Heart right ventricle (tissue), 16 donors: ENCODE data around the gene CDKAL1. TPM values are rescaled to one million over a fixed set of nuclear protein-coding genes. Genes with fewer than 3 reads are reported as not detected.

Experiments used
- ATAC-seq, 8 donors: fragments of 200-7000 bp; cut with Tn5 transposase; one replicate each; pipeline ENCODE4 v1.9.1; 2020; ENCODE audit warnings: mild to moderate bottlenecking in 8 of 8, moderate library complexity in 8 of 8, moderate number of reproducible peaks in 1 of 8
- DNase-seq, 2 donors: peaks; one replicate each; pipeline ENCODE4 v3.0.0-alpha.2; 2020
- H3K27ac ChIP-seq, 10 donors: fragments of 200-600 bp; sonication (generic) in 2 of 10; one replicate each; pipeline versions ENCODE4 v1.5.0 to v1.8.0; 2020 to 2022; ENCODE audit warnings: mild to moderate bottlenecking in 3 of 10
- H3K27me3 ChIP-seq, 7 donors: fragments of 200-600 bp; one replicate each; pipeline ENCODE4 v1.8.0; 2021 to 2022; ENCODE audit warnings: mild to moderate bottlenecking in 2 of 7
- H3K36me3 ChIP-seq, 9 donors: fragments of 200-600 bp; sonication (generic) in 1 of 9; one replicate each; pipeline versions ENCODE4 v1.5.0 to v1.8.0; 2020 to 2022; ENCODE audit warnings: mild to moderate bottlenecking in 2 of 9
- H3K4me1 ChIP-seq, 9 donors: fragments of 200-600 bp; sonication (generic) in 1 of 9; one replicate each; pipeline versions ENCODE4 v1.5.0 to v1.8.0; 2020 to 2022; ENCODE audit warnings: mild to moderate bottlenecking in 4 of 9
- H3K4me3 ChIP-seq, 10 donors: fragments of 200-600 bp; sonication (generic) in 2 of 10; one replicate each; pipeline versions ENCODE4 v1.5.0 to v1.8.0; 2020 to 2022; ENCODE audit warnings: mild to moderate bottlenecking in 7 of 10, moderate library complexity in 2 of 10
- H3K9me3 ChIP-seq, 11 donors: fragments of 200-600 bp in 10 of 11; sonication (generic) in 2 of 11; one replicate each; pipeline versions ENCODE4 v1.5.0 to v1.8.0; 2013 to 2022; ENCODE audit warnings: mild to moderate bottlenecking in 2 of 11, control low read depth in 1 of 11, moderate library complexity in 1 of 11
- WGBS, 2 donors: extraction: QIAGEN DNeasy Blood & Tissue Kit; methylation state at CpG; one replicate each; pipeline ENCODE4 v1.1.7; 2013; ENCODE audit warnings: inconsistent platforms in 1 of 2; 5-methylcytosine and 5-hydroxymethylcytosine counted together
- intact Hi-C, 10 donors: fragments of 100-400 bp; cut with DNase I; formaldehyde crosslinking; loops; one replicate each; pipeline versions ENCODE4 v1.11.1 to v1.14.2; 2022
- polyA plus RNA-seq, 2 donors: library from polyadenylated mRNA; stranded (reverse); fragments of 200-250 nt; gene quantifications; one replicate each; pipeline ENCODE4 v1.2.3, GENCODE V29; 2013
- total RNA-seq, 10 donors: library from RNA; stranded (reverse); fragmentation: NEBNext Ultra II Directional in 3 of 10; extraction: Animal tissue kit (Norgen Biotek cat#: 25700) in 3 of 10; gene quantifications; one replicate each; pipeline versions ENCODE4 v1.2.1 to v1.2.4, GENCODE V29; 2021 to 2023
- TF ChIP-seq, protein P1 (sequence below), 9 donors: fragments of 200-600 bp; sonication (generic) in 2 of 9; IDR thresholded peaks; one replicate each; pipeline versions ENCODE4 v1.5.0 to v1.8.0; 2021 to 2022; ENCODE audit warnings: antibody characterized with exemption in 9 of 9, mild to moderate bottlenecking in 5 of 9, moderate library complexity in 1 of 9
- donor health status: Arrhythmogenic right ventricular cardiomyopathy.
- donor health status: ischemic (EF 13 %, LVEDD 7.1; RV severe dilation, severe dysfunction).
- donor health status: healthy with polysubstance abuse.
- donor health status: DM: no; HTN: yes; CAD: no.
- donor health status: DM: no; HTN: no; CAD: no.
- donor health status: ischemic (EF 25% LVEDD 6.9; RV normal size, moderate dysfunction).
- donor health status: ischemic (EF 25% LVEDD 5.7; RV mildly dilated, moderate dysfunction).
- donor health status: healthy.
- donor health status: DM: yes; HTN: yes; CAD: no.
- donor health status: Ischemic cardiomyopathy.
- donor health status: ischemic (EF 35%, LVEDD 5.7; RV mildly dilated, moderate dysfunction).
- donor health status: nonischemic (EF 11% LVEDD 7.7; RV severe dilation, severe dysfunction).
- donor health status: DM: yes; HTN: yes; CAD: no.
- donor health status: PGD.
- donor health status: ischemic (EF 29% LVEDD 5.4; RV normal size, mild dysfunction).
- donor health status: nonischemic (EF 23%, LVEDD 6.1; RV moderate dilation, normal function).

Gene CDKAL1
- total and polyA plus RNA-seq, 12 donors: 3.2 to 14.0 (median 10.6) TPM

GRCh38 chr6:20800653-20801052, 266.4 kb downstream of the CDKAL1 start:
- H3K27me3 ChIP-seq: no peaks in the 10 kb centered on the region
- no peak overlapping the region for H3K4me3 ChIP-seq
- ATAC-seq (no peak), DNase-seq (no peak)
- intact Hi-C loops: no loop called here
- TF ChIP-seq, protein P1, sequence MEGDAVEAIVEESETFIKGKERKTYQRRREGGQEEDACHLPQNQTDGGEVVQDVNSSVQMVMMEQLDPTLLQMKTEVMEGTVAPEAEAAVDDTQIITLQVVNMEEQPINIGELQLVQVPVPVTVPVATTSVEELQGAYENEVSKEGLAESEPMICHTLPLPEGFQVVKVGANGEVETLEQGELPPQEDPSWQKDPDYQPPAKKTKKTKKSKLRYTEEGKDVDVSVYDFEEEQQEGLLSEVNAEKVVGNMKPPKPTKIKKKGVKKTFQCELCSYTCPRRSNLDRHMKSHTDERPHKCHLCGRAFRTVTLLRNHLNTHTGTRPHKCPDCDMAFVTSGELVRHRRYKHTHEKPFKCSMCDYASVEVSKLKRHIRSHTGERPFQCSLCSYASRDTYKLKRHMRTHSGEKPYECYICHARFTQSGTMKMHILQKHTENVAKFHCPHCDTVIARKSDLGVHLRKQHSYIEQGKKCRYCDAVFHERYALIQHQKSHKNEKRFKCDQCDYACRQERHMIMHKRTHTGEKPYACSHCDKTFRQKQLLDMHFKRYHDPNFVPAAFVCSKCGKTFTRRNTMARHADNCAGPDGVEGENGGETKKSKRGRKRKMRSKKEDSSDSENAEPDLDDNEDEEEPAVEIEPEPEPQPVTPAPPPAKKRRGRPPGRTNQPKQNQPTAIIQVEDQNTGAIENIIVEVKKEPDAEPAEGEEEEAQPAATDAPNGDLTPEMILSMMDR (IDR thresholded peaks at IDR 0.05): no peak
- peaks cover 0 to 12% (median 0%) of the 10 kb centered on the region in 9 donors for H3K4me1 ChIP-seq
- WGBS, 2 donors: 99 to 100% methylated on average over 4 of the region's 4 CpGs
- no peaks in the 10 kb centered on the region for H3K36me3 ChIP-seq
- peaks cover 0 to 2% (median 0%) of the 10 kb centered on the region in 11 donors for H3K9me3 ChIP-seq
- H3K27ac ChIP-seq: no peak overlapping the region

DNA sequence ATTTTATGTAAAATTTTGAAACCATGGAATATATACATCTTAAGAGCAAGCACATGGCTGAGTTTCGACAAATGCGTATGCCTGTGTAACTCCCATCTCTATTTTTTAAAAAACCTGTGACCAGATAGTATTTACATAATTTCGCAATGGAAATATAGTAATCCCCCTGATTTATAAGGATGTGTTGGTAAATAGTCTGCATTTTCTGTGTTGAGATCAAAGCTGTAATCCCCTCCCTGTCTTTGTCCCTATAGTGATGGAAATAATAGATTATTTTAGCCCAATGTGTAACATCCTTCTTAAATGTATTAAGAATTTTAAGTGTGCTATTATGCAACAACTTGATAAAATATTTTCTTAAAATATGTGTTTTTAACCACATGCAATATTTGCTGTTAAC, 267.3 kb downstream of the CDKAL1 start:
- H3K4me3 ChIP-seq: no peak overlapping the region
- 99% methylated on average over 3 of the region's 3 CpGs for WGBS, 2 donors
- intact Hi-C loops: no loop called here
- H3K27ac ChIP-seq: no peak overlapping the region
- TF ChIP-seq, protein P1 (IDR thresholded peaks at IDR 0.05): no peak
- ATAC-seq (no peak), DNase-seq (no peak)
- no peaks in the 10 kb centered on the region for H3K36me3 ChIP-seq
- no peaks in the 10 kb centered on the region for H3K27me3 ChIP-seq
- peaks cover 0 to 12% (median 0%) of the 10 kb centered on the region in 9 donors for H3K4me1 ChIP-seq
- H3K9me3 ChIP-seq: peaks cover 0 to 11% (median 7%) of the 10 kb centered on the region in 11 donors

- TF ChIP-seq, protein P1 (IDR thresholded peaks at IDR 0.05): no peak
Observed at GRCh38 chr6:20802596-20802995, 268.3 kb downstream of the CDKAL1 start.

DNA sequence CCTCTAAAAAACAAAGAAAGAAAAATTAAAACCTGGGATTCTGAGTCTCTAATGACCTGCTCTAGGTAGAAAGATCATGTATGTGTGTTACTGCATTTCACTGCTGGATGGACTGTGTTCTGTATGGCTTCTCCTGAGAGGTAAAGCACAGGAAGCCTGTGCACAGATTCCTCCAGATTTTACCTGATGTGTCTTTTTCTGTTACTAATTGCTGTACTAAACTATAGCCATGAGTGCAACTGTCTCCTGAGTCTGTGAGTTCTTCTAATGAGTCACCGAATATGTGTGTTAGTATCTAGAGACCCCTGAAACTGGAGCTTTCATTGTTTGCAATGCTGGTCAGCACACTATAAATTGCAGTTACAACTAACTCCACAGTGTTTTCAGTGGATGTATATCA, 270.8 kb downstream of the CDKAL1 start:
- 67 to 79% methylated on average over 1 of the region's 1 CpG for WGBS, 2 donors
- Histone ChIP-seq H3K27ac (peak overlapping the region in 1 of 10 donors; percentile 5), H3K4me3 (no peak overlapping the region), H3K9me3 (peaks cover 0 to 20% (median 13%) of the 10 kb centered on the region in 11 donors), H3K36me3 (no peaks in the 10 kb centered on the region), H3K27me3 (no peaks in the 10 kb centered on the region), H3K4me1 (peaks cover 0 to 27% (median 7%) of the 10 kb centered on the region in 9 donors)
- ATAC-seq (no peak), DNase-seq (no peak)
- TF ChIP-seq, protein P1 (IDR thresholded peaks at IDR 0.05): no peak
- intact Hi-C loops: no loop called here

More at GRCh38 chr6:20802596-20802995, 268.3 kb downstream of the CDKAL1 start:
- no peak overlapping the region for H3K27ac ChIP-seq
- intact Hi-C loops: no loop called here
- H3K9me3 ChIP-seq: peaks cover 0 to 20% (median 13%) of the 10 kb centered on the region in 11 donors
- no peak for DNase-seq
- H3K4me3 ChIP-seq: no peak overlapping the region
- ATAC-seq: no peak
- WGBS, 2 donors: 49 to 63% methylated on average over 1 of the region's 1 CpG
- H3K36me3 ChIP-seq: no peaks in the 10 kb centered on the region
- no peaks in the 10 kb centered on the region for H3K27me3 ChIP-seq
- H3K4me1 ChIP-seq: peaks cover 0 to 12% (median 0%) of the 10 kb centered on the region in 9 donors
